ENCODE data around the gene CDK18.

DNA sequence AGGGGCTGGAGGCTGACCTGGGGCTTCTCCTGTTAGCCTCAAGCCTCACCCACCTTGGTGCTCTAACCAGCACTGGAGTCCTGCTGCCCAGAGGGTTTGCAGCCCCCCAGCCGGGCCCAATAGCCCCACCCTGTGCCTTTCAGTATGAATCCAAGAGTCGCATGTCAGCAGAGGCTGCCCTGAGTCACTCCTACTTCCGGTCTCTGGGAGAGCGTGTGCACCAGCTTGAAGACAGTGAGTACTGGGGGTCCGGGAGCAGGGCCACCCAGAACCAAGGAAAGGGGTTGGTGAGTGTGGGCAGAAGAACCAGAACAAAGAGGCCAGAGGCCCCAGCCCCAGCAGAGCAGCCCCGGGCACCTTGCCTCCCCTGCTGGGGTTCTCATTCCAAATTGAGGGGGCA, 25.6 kb downstream of the CDK18 start:
- TF ChIP-seq EP300 (IDR thresholded peaks at IDR 0.05; ENCODE audit: borderline replicate concordance) (no peak), EGR1 (IDR thresholded peaks at IDR 0.05) (no peak), YY1 (IDR thresholded peaks at IDR 0.05; ENCODE audit: low read depth) (no peak), NFIC (IDR thresholded peaks at IDR 0.05) (no peak), RAD21 (IDR thresholded peaks at IDR 0.05; ENCODE audit: low read depth) (no peak)
- TF ChIP-seq, protein P1, sequence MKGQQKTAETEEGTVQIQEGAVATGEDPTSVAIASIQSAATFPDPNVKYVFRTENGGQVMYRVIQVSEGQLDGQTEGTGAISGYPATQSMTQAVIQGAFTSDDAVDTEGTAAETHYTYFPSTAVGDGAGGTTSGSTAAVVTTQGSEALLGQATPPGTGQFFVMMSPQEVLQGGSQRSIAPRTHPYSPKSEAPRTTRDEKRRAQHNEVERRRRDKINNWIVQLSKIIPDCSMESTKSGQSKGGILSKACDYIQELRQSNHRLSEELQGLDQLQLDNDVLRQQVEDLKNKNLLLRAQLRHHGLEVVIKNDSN (IDR thresholded peaks at IDR 0.05): no peak
- TF ChIP-seq, protein P2, sequence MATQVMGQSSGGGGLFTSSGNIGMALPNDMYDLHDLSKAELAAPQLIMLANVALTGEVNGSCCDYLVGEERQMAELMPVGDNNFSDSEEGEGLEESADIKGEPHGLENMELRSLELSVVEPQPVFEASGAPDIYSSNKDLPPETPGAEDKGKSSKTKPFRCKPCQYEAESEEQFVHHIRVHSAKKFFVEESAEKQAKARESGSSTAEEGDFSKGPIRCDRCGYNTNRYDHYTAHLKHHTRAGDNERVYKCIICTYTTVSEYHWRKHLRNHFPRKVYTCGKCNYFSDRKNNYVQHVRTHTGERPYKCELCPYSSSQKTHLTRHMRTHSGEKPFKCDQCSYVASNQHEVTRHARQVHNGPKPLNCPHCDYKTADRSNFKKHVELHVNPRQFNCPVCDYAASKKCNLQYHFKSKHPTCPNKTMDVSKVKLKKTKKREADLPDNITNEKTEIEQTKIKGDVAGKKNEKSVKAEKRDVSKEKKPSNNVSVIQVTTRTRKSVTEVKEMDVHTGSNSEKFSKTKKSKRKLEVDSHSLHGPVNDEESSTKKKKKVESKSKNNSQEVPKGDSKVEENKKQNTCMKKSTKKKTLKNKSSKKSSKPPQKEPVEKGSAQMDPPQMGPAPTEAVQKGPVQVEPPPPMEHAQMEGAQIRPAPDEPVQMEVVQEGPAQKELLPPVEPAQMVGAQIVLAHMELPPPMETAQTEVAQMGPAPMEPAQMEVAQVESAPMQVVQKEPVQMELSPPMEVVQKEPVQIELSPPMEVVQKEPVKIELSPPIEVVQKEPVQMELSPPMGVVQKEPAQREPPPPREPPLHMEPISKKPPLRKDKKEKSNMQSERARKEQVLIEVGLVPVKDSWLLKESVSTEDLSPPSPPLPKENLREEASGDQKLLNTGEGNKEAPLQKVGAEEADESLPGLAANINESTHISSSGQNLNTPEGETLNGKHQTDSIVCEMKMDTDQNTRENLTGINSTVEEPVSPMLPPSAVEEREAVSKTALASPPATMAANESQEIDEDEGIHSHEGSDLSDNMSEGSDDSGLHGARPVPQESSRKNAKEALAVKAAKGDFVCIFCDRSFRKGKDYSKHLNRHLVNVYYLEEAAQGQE (IDR thresholded peaks at IDR 0.05; ENCODE audit: low read depth): no peak
- TF ChIP-seq, protein P3, sequence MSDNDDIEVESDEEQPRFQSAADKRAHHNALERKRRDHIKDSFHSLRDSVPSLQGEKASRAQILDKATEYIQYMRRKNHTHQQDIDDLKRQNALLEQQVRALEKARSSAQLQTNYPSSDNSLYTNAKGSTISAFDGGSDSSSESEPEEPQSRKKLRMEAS (IDR thresholded peaks at IDR 0.05): no peak
